GM12874 (cell line): ENCODE measurements around the gene CD8A.

Source experiments
- TF ChIP-seq, protein P1 (sequence below): IDR thresholded peaks from 2 replicates; pipeline ENCODE4 v1.5.1; 2011; ENCODE audit warnings: low read depth, mild to moderate bottlenecking, control low read depth, low read length, moderate library complexity; ENCODE audit not compliant: insufficient read depth

The CD8A gene

DNA sequence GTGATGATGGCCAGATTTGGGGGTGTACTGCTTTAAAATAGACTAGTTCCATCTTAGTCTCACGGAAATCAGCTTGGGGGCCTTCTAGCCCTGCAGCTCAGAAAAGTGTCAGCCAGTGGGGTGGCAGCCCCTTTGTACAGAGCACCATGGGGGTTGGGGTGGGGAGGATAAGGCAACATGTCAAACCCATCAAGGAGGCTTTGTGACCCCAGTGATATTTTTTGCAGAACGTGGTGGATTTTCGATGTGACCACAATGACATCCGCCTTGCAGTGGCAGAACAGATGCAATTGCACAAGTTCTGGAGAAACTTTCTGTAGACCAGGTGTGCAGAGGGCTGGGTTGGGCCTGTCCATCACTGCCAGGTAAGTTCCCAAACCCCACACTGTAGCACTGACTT lies 3.0 kb upstream of the CD8A start:
- TF ChIP-seq, protein P1, sequence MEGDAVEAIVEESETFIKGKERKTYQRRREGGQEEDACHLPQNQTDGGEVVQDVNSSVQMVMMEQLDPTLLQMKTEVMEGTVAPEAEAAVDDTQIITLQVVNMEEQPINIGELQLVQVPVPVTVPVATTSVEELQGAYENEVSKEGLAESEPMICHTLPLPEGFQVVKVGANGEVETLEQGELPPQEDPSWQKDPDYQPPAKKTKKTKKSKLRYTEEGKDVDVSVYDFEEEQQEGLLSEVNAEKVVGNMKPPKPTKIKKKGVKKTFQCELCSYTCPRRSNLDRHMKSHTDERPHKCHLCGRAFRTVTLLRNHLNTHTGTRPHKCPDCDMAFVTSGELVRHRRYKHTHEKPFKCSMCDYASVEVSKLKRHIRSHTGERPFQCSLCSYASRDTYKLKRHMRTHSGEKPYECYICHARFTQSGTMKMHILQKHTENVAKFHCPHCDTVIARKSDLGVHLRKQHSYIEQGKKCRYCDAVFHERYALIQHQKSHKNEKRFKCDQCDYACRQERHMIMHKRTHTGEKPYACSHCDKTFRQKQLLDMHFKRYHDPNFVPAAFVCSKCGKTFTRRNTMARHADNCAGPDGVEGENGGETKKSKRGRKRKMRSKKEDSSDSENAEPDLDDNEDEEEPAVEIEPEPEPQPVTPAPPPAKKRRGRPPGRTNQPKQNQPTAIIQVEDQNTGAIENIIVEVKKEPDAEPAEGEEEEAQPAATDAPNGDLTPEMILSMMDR, result no peak

DNA sequence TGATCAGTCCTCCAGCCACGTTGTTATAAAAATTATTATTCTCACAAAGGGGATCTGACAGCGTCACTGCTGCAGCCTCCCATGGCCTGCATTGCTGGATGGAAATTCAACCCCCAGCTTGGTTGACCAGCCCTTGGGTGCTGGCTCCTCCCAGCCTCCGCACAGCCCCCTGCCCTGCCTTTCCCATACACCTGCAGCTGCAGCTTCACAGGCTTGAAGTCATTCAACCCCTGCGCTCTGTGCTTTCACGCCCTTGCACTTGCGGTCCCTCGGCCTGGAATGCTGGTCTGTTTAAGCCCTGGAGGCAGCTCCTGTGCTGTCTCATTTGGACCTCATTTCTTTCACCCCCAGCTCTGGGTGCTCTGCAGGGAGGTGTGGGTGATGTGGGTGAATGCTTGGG lies 860 bp upstream of the CD8A start:
- TF ChIP-seq, protein P1, result no peak

DNA sequence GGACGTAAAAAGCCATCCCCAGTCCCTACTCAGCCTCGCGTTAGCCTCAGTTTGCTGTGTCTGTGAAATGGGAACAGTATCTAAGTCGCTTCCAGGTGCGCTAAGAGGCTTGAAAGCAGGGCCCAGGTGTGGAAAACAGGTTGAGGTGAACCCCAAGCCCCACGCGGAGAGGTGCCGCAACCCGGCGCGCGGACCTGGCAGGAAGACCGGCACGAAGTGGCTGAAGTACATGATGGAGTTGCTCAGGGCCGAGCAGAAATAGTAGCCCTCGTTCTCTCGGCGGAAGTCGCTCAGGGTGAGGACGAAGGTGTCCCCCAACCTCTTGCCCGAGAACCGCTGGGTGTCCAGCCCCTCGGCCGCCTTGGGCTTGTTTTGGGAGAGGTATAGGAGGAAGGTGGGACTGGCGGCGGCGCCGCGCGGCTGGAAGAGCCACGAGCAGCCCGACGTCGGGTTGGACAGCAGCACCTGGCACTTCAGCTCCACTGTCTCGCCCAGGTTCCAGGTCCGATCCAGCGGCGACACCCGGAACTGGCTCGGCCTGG lies 508 bp downstream of the CD8A start:
- TF ChIP-seq, protein P1, result no peak

DNA sequence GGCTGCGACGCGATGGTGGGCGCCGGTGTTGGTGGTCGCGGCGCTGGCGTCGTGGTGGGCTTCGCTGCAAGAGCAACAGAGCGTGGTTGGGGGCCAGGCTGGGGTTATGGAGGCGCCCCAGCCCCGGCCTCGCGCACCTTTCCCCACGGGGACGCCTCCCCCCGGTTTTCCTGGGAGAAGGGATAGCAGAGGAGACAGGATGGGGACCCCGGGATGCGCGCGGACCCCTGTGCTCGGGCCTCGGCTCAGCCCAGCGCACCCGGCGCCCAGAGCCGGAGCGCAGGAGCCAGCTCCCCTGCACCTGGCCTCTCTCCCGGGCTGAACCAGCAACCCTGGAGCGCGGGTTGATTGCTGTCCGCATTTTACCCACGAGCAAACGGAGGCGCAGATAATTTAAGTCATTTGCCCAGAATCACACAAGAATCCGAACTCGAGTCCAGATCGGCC lies 1.0 kb downstream of the CD8A start:
- TF ChIP-seq, protein P1, result no peak

DNA sequence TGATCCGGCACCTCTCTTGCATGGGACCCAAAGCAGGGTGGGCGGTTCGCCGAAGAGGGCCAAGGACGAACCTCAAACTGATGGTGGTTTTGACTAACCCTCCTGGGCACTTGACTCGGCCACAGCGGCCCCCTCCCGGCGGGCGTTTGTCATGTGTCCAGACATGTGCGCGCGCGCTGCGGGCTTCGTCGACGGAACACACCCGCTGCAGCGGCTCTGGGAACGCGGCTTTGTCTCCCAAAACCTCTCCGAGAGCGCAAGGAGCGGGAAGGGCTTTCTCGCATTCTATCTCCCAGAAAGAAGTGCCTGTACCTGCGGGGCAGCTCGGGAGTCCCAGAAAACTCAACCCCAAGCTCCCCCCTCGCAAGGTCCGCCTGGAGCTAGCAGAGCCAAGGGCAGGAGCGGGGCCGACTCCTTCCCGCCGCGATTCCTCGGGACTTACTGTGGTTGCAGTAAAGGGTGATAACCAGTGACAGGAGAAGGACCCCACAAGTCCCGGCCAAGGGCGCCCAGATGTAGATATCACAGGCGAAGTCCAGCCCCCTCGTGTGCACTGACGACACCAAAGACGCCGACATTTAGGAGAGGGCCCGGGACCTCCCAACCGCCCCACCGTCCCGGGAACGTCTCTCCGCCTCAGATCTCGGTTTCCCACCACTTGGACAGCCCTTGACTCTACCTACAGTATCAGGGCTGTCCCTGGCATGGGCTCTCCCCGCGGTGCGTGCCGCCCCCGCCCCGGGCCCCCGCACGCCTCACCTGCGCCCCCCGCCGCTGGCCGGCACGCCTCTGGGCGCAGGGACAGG lies 1.6 kb downstream of the CD8A start:
- TF ChIP-seq, protein P1, result no peak

DNA sequence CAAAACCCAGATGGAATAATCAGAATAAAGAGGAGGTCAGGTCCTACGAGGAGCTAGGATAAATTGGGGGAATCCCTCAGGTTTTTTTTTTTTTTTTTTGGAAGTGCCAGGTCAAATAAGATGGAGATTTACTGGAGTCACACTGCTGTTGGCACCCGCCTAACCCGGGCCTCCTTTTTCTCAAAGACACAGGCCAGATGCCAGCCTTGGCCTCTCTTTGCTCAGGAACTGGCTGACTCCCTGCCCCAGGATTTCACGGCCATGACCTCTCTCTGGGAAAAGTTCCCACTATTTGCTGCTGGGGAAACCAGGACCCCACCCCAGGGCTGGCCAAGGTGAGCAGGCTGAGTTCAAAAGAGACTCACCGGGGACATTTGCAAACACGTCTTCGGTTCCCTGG lies 2.5 kb downstream of the CD8A start:
- TF ChIP-seq, protein P1, result no peak

DNA sequence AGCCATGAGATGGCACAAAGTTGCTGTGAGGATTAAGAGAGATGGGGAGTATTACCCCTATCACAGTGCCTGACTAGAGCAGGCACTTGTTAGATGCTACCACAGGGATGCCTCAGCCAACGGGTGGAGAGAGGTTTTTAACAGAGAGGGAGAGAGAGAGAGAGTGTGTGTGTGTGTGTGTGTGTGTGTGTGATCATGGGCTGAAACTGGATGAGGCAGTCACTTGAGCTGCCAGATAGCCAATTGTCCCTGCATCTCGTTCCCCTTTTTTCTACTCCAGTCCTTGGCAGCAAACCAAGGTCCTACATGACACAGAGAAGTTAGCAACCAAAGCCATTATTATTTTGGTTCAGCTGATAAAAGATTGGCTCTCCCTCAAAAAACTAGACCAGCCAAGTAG lies 3.0 kb downstream of the CD8A start:
- TF ChIP-seq, protein P1, result no peak
